NCI-H1930 (cell line): Measurements from ENCODE around the gene MFF.

Experiments used
- DNase-seq, 2 experiments: peaks; one replicate each; lab custom pipeline; 2025; lab: John Stamatoyannopoulos, UW

Gene MFF

GRCh38 chr2:227324995-227325838 is at the start of gene MFF:
Gene MFF, plus strand, starts transcription at chr2:227325251. Its CDS starts 5,415 bp downstream, at chr2:227330666.
- peak; percentile 71 to 90 for DNase-seq

- no peak for DNase-seq
Measured at GRCh38 chr2:227280895-227281294, 44.2 kb upstream of the MFF start.

- no peak for DNase-seq
Measured at GRCh38 chr2:227285741-227286236, 39.3 kb upstream of the MFF start.

- DNase-seq = no peak
Measured at GRCh38 chr2:227287771-227288170, 37.3 kb upstream of the MFF start.

GRCh38 chr2:227292314-227292713 is 32.7 kb upstream of the MFF start:
- DNase-seq = no peak

- no peak for DNase-seq
Measured at GRCh38 chr2:227293531-227293930, 31.5 kb upstream of the MFF start.

GRCh38 chr2:227295806-227296205 is 29.2 kb upstream of the MFF start:
- no peak for DNase-seq

GRCh38 chr2:227296671-227297405 is 28.2 kb upstream of the MFF start:
- no peak for DNase-seq

GRCh38 chr2:227301523-227301922 is 23.5 kb upstream of the MFF start:
- DNase-seq = no peak

GRCh38 chr2:227308784-227309183 is 16.3 kb upstream of the MFF start:
- DNase-seq = no peak

GRCh38 chr2:227310756-227311110 is 14.3 kb upstream of the MFF start:
- no peak for DNase-seq

GRCh38 chr2:227311861-227312506 is 13.1 kb upstream of the MFF start:
- DNase-seq = no peak

GRCh38 chr2:227312579-227312978 is 12.5 kb upstream of the MFF start:
- no peak for DNase-seq

- DNase-seq = no peak
Measured at GRCh38 chr2:227313310-227313709, 11.7 kb upstream of the MFF start.

- no peak for DNase-seq
Measured at GRCh38 chr2:227317834-227318233, 7.2 kb upstream of the MFF start.

- DNase-seq = no peak
Measured at GRCh38 chr2:227320305-227321094, 4.6 kb upstream of the MFF start.

GRCh38 chr2:227322530-227323205 is 2.4 kb upstream of the MFF start:
- DNase-seq = no peak

- no peak for DNase-seq
Measured at GRCh38 chr2:227323818-227324217, 1.2 kb upstream of the MFF start.

GRCh38 chr2:227324642-227324994 is 433 bp upstream of the MFF start:
- DNase-seq = no peak

GRCh38 chr2:227325839-227326195 is 766 bp downstream of the MFF start:
- DNase-seq = no peak

- no peak for DNase-seq
Measured at GRCh38 chr2:227326783-227327182, 1.7 kb downstream of the MFF start.
